NCI-H69 (cell line): ENCODE measurements around the gene VPS72.
A peak's percentile ranks its signal among the peaks of the same experiment; 100 is the strongest.
"Not testable (repeated sequence)": the region's sequence is repeated elsewhere in the genome, so short reads cannot be mapped to it uniquely, and the experiment has no call there.

Experiments used
- DNase-seq: peaks from one replicate; lab custom pipeline; 2025; lab: John Stamatoyannopoulos, UW

The VPS72 gene

GRCh38 chr1:151189637-151190445, at the start of gene VPS72:
Gene VPS72, minus strand, starts transcription at chr1:151190197. Its CDS starts 76 bp downstream, at chr1:151190121.
- DNase-seq, result peak; percentile 98

GRCh38 chr1:151238467-151238739, 48.4 kb upstream of the VPS72 start:
- peak; percentile 69 for DNase-seq

GRCh38 chr1:151237678-151238466, 47.9 kb upstream of the VPS72 start:
- no peak for DNase-seq

GRCh38 chr1:151235235-151235634, 45.2 kb upstream of the VPS72 start:
- DNase-seq, result no peak

GRCh38 chr1:151222130-151222529, 32.1 kb upstream of the VPS72 start:
- DNase-seq, result no peak

- no peak for DNase-seq
These were observed 31.6 kb upstream of the VPS72 start for GRCh38 chr1:151221616-151222015.

- no peak for DNase-seq
These were observed 23.6 kb upstream of the VPS72 start for GRCh38 chr1:151213560-151213959.

- DNase-seq, result no peak
These were observed 22.1 kb upstream of the VPS72 start for GRCh38 chr1:151211972-151212705.

GRCh38 chr1:151210830-151211229, 20.8 kb upstream of the VPS72 start:
- peak; percentile 44 for DNase-seq

- not testable (repeated sequence) for DNase-seq
These were observed 15.5 kb upstream of the VPS72 start for GRCh38 chr1:151205381-151205965.

- no peak for DNase-seq
These were observed 10.0 kb upstream of the VPS72 start for GRCh38 chr1:151199873-151200581.

GRCh38 chr1:151198254-151199127, 8.5 kb upstream of the VPS72 start, which contains the start of gene PIP5K1A:
Gene PIP5K1A, plus strand, starts transcription at chr1:151198552. Its CDS starts 445 bp downstream, at chr1:151198997.
- DNase-seq, result peak; percentile 99

GRCh38 chr1:151197863-151198253, 7.9 kb upstream of the VPS72 start:
- peak; percentile 65 for DNase-seq

- DNase-seq, result peak; percentile 91
These were observed 6.3 kb upstream of the VPS72 start for GRCh38 chr1:151196292-151196800.

- DNase-seq, result peak; percentile 60
These were observed 5.0 kb upstream of the VPS72 start for GRCh38 chr1:151194894-151195594.

GRCh38 chr1:151193856-151194255, 3.9 kb upstream of the VPS72 start:
- no peak for DNase-seq

- no peak for DNase-seq
These were observed 3.3 kb upstream of the VPS72 start for GRCh38 chr1:151193304-151193703.

GRCh38 chr1:151192047-151192446, 2.0 kb upstream of the VPS72 start:
- DNase-seq, result no peak

- DNase-seq, result not testable (repeated sequence)
These were observed 1.3 kb downstream of the VPS72 start for GRCh38 chr1:151188667-151189066.

- DNase-seq, result peak; percentile 68
These were observed 2.8 kb downstream of the VPS72 start for GRCh38 chr1:151187205-151187604.
